ENCODE measurements around the gene SHQ1.
A peak's percentile ranks its signal among the peaks of the same experiment; 100 is the strongest.

SHQ1 gene

DNA sequence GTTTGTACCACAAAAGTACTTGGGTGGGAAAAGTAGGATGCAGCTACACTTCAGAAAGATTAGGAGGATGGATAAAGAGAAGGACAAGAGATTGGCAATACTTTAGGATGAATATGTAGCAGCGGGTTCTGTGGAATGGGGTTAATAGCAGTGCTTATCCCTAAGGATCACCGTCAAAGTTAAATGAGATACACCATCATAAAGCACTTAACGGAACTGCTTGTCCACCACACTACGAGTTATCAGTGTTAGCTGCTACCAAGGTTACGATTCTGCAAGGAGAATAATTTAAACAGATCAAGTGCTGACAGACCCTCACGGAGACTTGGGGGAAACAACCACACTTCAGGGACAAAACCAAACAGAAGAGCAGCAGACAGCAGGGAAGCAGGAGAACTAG lies 963 bp downstream of the SHQ1 start:
- DNase-seq = no peak

DNA sequence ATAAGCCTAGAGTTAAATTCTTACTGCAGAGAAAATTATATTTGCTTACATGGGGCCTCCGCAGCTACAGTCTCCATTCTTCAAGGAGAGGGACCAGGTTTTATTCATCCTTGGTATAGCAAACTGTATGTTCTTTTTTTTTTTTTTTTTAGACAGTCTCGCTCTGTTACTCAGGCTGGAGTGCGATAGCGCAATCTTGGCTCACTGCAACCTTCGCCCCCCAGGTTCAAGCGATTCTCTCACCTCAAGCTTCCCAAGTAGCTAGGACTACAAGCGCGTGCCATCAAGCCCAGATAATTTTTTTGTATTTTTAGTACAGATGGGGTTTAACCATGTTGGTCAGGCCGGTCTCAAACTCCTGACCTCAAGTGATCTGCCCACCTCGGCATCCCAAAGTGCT lies 2.1 kb downstream of the SHQ1 start:
- no peak for DNase-seq

DNA sequence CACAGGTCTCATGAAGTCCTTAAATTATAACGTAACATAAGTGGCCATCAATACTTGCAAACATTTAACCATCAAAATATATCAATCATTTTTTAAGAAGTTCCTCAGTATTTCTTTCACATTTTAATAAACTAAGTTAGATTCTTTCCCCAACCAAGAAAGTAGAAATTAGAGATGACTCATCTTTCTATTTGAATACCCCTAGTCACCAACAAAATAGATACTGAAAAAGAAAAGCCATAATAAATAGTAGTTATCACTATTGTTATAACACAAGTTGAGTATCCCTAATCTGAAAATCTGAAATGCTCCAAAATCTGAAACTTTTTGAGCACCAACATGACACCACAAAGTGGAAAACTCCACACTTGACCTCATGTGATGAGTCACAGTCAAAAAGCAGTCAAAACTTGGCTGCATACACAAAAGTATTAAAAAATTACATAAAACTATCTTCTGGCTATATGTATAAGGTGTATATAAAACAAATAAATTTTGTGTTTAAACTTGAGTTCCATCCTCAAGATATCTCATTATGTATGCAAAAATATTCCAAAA lies 3.7 kb downstream of the SHQ1 start:
- no peak for DNase-seq

DNA sequence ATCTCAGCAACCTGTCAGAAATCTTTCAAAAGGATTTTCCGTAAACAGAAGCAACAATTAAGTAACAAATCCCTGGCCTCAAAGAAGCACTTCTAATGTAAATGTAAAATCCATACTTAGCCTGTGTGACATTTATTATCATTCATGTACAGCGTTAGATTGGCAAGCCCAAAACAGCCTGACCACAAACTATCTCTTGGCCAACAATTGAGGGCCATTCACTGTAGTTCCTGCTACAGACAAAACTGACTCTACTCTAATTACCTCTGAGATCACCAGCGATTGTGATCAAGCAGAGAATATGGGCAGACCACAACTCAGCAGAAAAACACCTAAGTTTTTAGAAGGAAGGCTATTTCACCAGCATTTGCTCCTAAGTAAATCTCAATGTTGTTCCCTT lies 9.2 kb downstream of the SHQ1 start:
- no peak for DNase-seq

- peak; percentile 20 for DNase-seq
These were observed 11.3 kb downstream of the SHQ1 start for GRCh38 chr3:72836923-72837322.

DNA sequence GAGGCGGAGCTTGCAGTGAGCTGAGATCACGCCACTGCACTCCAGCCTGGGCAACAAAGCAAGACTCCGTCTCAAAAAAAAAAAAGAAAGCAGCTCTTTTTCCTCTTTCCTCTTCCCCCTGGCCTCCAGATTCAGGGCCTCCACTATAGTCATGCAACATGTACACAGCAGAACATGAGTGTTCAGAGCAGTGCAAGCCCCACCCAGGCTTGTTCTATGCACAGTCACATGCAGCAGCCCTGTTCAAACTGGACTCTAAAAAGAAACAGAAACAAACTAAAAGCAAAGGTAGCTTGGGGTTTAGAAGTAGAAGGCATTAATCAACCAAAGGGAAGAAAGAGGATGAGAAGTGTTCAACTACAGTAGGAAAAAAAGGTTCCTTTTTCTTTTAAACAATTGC lies 11.8 kb downstream of the SHQ1 start:
- no peak for DNase-seq

- DNase-seq = no peak
These were observed 17.6 kb downstream of the SHQ1 start for GRCh38 chr3:72830452-72831223.

- no peak for DNase-seq
These were observed 18.5 kb downstream of the SHQ1 start for GRCh38 chr3:72829701-72830100.

DNA sequence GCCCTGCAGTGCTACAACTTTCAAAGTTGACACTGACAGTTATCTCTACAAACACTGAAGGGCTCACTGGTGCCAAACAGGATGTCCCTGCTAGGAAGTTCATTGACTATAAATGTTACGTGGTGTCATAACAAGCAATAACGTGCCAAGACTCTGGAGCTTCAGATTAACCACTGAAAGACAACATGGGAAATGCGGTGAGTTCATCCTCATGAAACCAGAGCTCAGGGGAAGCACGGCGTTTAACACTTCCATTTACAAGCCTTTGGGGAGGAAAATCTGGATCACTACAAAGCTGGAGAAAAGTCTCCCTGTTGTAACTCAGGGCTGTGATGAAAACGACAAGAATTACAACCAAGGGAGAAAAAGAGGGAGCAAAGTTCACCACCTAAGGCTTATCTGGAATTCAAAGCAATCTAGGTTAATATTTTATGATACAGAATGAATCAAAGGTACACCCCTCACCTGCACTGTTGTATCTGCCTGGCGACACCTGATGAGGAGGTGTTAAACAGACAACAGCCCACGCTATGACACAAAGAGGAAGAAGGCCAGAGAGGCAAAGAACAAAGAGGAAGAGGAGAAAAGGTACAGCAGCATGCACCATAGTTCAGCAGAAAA lies 27.0 kb downstream of the SHQ1 start:
- no peak for DNase-seq

- no peak for DNase-seq
These were observed 27.8 kb downstream of the SHQ1 start for GRCh38 chr3:72820415-72820814.

DNA sequence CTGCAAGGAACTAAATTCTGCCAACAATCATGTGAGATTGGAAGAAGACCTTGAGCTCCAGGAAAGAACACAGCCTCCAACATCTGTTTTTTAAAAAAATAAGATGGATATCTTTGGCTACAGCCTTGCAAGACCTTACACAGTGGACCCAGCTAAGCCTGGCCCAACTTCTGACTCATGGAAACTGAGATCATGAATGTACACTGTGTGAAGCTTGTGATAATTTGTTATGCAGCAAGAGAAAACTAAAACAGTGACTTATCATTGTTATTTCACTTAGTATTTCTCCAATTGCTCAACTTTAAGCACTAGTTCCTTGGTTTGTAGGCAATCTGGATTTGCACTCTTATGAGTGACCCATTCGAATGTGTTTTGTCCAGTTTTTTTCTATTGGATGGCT lies 29.3 kb downstream of the SHQ1 start:
- no peak for DNase-seq

- DNase-seq = peak; percentile 27
These were observed 30.0 kb downstream of the SHQ1 start for GRCh38 chr3:72818092-72818773.

GRCh38 chr3:72816862-72817355 lies 31.3 kb downstream of the SHQ1 start:
- DNase-seq = no peak

DNA sequence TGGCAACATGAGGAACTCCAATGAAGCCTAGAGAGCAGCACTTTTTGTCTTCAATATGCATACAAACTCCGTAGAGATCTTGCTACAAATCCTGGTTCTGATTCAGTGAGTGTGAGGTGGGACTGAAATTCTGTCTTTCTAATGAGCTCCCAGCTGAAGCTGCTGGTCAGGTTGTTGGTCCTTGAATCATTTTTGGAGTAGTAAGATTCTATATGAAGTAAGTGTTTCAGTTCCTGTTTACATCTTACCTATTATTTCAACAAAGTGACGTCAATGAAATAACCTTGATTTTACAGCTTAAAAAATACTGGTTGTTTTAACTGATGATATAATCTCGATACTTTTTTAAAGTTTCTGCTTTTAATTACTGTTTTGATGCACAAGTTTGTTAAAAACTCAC lies 33.9 kb downstream of the SHQ1 start:
- no peak for DNase-seq

- DNase-seq = no peak
These were observed 36.0 kb downstream of the SHQ1 start for GRCh38 chr3:72812201-72812600.

DNA sequence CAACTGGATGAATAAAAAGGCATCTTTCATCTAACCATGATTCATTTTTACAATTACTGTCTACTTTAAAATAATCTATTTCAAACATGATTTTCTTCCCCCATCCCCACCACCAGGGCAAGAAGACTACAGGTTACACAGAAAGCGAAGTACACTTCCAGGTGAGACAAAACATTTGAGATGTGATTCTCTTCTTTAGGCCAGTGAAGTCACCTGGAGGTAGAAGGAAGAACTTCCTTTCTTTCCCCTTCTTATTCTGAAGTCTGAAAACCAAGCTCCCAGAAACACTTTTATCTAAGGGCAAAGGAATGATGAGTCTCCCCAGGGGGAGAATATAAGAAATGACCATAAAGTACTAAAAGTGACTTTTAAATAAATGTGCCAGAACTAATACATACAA lies 36.7 kb downstream of the SHQ1 start:
- no peak for DNase-seq

DNA sequence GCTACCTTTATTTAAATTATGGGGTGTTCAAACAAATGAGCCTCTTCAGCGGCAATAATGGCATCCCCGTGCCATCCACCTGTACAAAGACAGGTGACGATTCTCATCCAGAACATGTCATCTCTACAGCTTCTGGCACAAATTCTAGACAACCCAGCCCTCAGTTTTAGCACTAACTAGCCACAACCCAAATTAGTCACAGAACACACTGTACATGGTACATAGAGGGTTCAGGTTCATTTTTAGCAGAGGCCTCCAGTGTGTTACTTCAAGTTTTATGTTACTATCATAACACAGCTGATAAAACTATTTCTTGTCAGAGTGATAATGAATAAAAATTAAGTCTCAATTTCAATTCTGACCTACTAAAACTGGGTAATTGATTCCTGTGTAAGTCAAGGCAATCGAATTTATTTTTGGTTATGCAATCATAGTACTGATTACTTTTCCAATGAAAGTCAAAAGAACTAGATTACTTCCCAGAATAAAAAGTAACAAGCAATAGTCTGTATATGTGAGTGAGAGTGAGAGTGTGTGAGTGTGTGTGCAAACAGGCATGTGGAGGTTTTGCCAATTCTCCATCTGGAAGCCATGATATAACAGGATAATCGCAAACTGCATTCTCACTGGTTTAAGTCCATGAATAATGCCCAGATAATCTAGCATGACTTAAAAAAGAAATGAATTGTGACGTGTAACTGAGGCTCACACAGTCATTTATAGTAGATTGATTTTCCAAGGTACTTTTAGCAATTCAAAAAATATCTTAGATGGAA lies 37.4 kb downstream of the SHQ1 start:
- DNase-seq = no peak

GRCh38 chr3:72810063-72810462 lies 38.2 kb downstream of the SHQ1 start:
- DNase-seq = no peak

GRCh38 chr3:72804361-72804760 lies 43.9 kb downstream of the SHQ1 start:
- DNase-seq = no peak

DNA sequence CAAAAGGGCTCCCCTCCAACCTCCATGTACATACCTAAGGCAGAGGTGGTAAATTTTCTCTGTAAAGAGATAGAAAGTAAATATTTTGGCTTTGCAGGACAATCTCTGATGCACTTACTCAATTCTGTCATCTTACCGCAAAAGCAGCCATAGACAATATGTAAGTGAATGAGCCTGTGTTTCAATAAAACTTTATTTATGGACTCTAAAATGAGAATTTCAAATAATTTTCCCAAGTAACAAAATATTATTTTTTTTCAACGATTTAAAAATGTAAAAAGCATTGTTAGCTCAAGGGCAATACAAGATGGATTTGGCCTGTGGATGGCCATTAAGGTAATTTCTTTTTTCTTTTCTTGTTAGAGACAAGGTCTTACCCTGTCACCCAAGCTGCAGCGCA lies 44.7 kb downstream of the SHQ1 start:
- no peak for DNase-seq

GRCh38 chr3:72802001-72802400 lies 46.2 kb downstream of the SHQ1 start:
- no peak for DNase-seq

DNA sequence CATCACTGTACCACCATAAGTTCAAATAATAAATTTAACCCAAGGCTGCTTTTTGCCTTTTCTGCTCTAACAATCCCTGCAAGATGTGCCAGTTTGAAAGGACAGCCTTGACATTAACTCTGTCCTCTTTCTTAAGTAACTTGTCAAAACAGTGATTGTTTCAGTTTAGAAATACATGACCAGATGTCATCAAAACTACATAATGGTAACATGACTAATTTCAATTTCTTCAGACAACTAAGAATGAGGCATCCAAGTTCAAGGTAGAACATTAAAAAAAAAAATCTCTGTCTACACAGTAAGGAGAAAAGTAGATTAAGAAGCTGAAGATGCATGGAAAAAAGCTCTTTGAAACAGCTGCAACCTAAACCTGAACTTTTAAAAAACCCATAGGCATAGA lies 47.4 kb downstream of the SHQ1 start:
- no peak for DNase-seq

All from NCI-H1092 treated with DMSO at 0.1 percent for 48 hours (cell line).